GF-D8 (cell line): ENCODE measurements around the gene ARHGAP21.
"Not testable (repeated sequence)": the region's sequence is repeated elsewhere in the genome, so short reads cannot be mapped to it uniquely, and the experiment has no call there.

ENCODE experiments used
- DNase-seq: peaks from one replicate; lab custom pipeline; 2025; lab: John Stamatoyannopoulos, UW

Gene ARHGAP21

GRCh38 chr10:24723788-24724380 lies at the start of gene ARHGAP21:
ARHGAP21 (minus strand) TSS chr10:24723887; CDS start chr10:24721899, 1,988 bp downstream.
- no peak for DNase-seq

DNA sequence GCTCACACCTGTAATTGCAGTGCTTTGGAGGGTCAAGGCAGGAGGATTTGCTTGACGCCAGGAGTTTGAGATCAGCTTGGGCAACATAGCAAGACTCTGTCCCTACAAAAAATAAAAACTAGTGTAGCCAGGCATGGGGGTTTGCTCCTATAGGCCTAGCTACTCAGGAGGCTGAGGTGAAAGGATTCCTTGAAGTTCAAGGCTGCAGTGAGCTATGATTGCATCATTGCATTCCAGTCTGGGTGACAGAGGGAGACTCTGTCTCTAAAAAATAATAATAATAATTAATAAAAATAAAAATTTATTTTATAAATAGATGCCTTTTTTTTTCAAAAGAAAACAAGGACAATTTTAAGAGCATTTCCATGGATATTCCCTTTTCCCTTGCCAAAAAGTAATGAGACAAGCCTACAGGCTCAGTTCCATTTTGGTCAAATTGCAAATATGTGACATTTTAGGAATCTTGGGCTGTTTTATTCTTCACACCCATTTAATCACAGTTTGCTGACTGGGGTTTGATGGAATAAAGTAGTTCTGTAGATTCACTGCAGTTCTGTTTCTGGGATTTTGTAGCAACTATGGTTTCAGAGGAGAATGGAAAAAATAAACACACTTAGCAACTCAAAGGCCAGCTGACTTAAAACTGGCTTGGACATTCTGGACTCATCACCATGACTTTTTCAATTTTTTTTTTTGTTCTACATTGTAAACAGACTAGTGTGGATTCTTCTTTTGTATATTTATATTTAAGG lies 48.4 kb upstream of the ARHGAP21 start:
- no peak for DNase-seq

DNA sequence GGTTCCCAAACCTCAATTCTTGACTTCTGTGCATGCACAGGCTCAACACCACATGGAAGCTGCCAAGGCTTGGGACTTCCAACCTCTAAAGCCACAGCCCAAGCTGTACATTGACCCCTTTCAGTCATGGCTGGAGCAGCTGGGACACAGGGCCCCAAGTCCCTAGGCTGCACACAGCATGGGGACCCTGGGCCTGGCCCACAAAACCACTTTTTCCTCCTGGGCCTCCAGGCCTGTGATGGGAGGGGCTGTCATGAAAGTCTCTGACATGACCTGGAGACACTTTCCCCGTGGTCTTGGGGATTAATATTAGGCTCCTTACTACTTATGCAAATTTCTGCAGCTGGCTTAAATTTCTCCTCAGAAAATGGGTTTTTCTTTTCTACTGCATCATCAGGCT lies 41.3 kb upstream of the ARHGAP21 start:
- not testable (repeated sequence) for DNase-seq

DNA sequence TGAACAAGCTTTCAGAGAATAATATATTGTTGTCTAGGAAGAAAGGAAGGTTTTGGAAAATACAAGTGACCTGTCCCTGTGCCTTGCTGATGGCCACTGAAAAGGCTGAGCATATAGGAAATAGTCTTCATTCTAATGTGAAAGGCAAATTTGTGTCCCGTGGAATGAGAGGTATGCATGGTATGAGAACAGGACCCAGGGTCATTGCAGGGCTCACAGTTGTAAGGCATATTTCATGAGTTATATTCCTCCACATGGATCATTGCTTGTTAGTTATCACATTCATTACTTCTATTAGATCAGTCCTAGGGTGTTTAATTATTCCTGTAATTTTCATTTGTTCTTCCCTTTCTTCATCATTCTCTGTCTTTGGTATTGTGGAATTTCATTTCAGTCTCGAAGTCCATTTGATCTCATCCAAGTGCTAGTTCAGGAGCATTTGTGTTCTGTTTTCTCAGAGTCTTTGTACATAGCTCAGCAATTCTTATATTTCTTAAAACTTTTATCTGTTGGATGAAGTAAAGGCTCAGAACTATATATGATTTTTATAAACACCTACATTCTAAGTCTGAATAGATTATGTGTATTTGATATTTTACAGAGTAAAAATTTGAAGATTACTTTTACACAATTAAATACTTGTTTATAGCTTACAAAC lies 39.4 kb upstream of the ARHGAP21 start:
- no peak for DNase-seq

DNA sequence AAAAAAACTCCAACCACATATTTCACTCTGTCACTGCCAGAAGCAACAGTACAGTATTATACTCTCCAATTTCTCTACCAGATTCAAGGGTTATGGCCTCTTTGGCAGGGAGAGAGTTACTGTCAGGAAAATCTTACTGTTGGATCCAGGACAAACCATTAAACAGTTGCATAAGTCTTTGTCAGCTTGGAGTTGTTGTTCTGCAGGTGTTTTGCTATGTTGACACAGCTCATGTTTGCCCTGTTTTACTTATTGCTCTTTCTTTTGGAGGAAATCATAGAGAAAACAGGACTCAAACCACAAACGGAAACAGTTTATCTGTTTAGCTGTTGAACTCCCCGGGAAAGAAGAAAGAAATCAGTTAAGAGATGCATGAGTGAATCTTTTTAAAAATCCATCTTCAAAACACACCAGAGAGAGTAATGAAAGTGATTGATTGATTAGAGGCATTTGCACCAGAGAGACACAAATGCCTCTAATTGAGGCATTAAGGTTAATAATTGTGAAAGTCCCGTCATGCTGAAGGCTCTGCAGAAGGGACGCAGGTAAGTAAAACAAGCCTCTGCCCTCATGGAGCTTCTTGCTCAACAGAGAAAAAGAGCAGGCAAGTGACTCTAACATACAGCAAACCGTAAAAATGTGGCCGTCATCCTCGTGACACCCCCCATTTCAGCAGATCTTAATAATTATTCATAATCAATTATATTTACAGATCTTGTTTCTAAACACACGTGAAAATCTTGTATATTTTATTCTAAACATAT lies 38.7 kb upstream of the ARHGAP21 start:
- DNase-seq, result no peak

DNA sequence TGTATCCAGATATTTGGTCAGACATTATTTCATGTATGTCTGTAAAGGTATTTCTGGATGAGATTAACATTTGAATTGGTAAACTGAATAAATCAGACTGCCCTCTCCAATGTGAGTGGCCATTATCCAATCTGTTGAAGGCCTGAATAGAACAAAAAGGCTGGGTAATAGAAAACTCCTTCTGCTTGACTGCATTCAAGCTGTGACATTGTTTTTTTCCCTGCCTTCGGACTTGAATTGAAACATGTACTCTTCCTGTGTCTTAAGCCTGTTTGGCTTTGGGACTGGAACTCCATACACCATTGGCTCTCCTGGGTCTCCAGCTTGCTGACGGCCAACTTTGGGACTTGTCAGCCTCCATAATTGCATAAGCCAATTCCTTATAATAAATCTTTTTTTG lies 36.0 kb upstream of the ARHGAP21 start:
- DNase-seq, result no peak

GRCh38 chr10:24758254-24758653 lies 34.6 kb upstream of the ARHGAP21 start:
- DNase-seq, result not testable (repeated sequence)

- DNase-seq, result no peak
Observed at GRCh38 chr10:24756283-24756682, 32.6 kb upstream of the ARHGAP21 start.

DNA sequence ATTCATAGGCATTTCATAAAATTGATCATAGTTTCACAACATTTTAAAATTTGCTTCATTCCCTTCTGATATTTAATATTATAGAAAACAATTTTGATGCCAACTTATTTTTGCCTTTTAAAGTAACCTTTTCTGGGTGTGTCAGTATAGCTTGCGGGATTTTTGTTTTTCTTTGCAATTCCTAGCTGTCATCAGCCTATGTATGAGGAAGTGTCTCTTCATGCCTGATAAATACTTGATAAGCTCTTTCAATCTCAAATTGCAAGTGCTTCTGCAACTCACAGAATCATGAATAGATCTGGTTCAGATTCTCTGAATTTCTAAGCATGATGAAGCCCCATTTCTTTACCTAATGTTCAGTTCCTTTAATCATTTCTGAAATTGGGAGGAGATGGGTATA lies 28.0 kb upstream of the ARHGAP21 start:
- no peak for DNase-seq

GRCh38 chr10:24750695-24751094 lies 27.0 kb upstream of the ARHGAP21 start:
- no peak for DNase-seq

GRCh38 chr10:24748214-24748613 lies 24.5 kb upstream of the ARHGAP21 start:
- DNase-seq, result no peak

GRCh38 chr10:24744946-24745345 lies 21.3 kb upstream of the ARHGAP21 start:
- no peak for DNase-seq

- DNase-seq, result no peak
Observed at GRCh38 chr10:24740714-24741113, 17.0 kb upstream of the ARHGAP21 start.

- DNase-seq, result no peak
Observed at GRCh38 chr10:24737001-24737400, 13.3 kb upstream of the ARHGAP21 start.

GRCh38 chr10:24731942-24732341 lies 8.3 kb upstream of the ARHGAP21 start:
- DNase-seq, result no peak

- DNase-seq, result no peak
Observed at GRCh38 chr10:24730811-24731210, 7.1 kb upstream of the ARHGAP21 start.

GRCh38 chr10:24727786-24728185 lies 4.1 kb upstream of the ARHGAP21 start:
- DNase-seq, result no peak

GRCh38 chr10:24726626-24727025 lies 2.9 kb upstream of the ARHGAP21 start:
- no peak for DNase-seq

DNA sequence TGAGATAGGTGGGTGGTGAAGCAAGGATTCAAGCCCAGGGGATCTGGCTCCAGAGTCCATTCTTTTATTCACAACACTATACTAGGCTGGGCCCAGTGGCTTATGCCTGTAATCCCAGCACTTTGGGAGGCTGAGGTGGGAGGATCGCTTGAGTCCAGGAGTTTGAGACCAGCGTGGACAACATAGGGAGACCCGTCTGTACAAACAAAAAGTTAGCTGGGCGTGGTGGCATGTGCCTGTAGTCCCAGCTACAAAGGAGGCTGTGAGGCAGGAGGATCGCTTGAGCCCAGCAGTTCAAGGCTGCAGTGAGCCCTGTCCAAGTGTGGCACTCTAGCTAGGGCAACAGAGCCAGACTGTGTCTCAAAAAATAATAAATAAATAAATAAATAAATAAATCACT lies 2.3 kb upstream of the ARHGAP21 start:
- DNase-seq, result not testable (repeated sequence)

GRCh38 chr10:24724381-24725228 lies 918 bp upstream of the ARHGAP21 start:
- peak; percentile 85 for DNase-seq

- no peak for DNase-seq
Observed at GRCh38 chr10:24723386-24723787, 300 bp downstream of the ARHGAP21 start.
